SK-N-SH (cell line): ENCODE measurements around the gene PKIB. TPM values are rescaled to one million over a fixed set of nuclear protein-coding genes. Genes with fewer than 3 reads are reported as not detected.

Experiments used
- CTCF ChIA-PET: fragments of 300-600, 350-600 bp; formaldehyde crosslinking; extraction: SDS; loops from one replicate; lab custom pipeline; 2021; lab: Yijun Ruan, JAX
- POLR2A ChIA-PET: fragments of 350-600 bp; sonication (Branson Sonifier 250); formaldehyde crosslinking; extraction: SDS; loops from one replicate; lab custom pipeline; 2020; ENCODE audit warnings: antibody characterized with exemption, inconsistent platforms; lab: Yijun Ruan, JAX
- DNase-seq: peaks from one replicate; pipeline ENCODE4 v3.0.0; 2012
- H2AFZ ChIP-seq: fragments of 200-600 bp; sonication (generic); 2 replicates; pipeline ENCODE4 v1.8.1; 2016; ENCODE audit warnings: antibody characterized with exemption, mild to moderate bottlenecking, low read depth
- H3F3A ChIP-seq: fragments of 200-600 bp; sonication (generic); replicated peaks from 2 replicates; pipeline ENCODE3; 2016; ENCODE audit warnings: antibody characterized with exemption, mild to moderate bottlenecking; ENCODE audit not compliant: insufficient read depth
- H3K27ac ChIP-seq, 2 experiments: fragments of 200-500 bp in 1 of 2; fragments of 200-600 bp in 1 of 2; sonication (Bioruptor generic) in 1 of 2; sonication (generic), shearing (Covaris generic) in 1 of 2; 2 replicates each; pipeline versions ENCODE4 v1.5.1 to v1.6.1; 2014 to 2016; ENCODE audit warnings: low read depth in 2 of 2, inconsistent platforms in 1 of 2, low read length in 1 of 2, mild to moderate bottlenecking in 1 of 2, mixed read lengths in 1 of 2
- H3K27me3 ChIP-seq: fragments of 200-600 bp; sonication (generic), shearing (Covaris generic); 2 replicates; pipeline ENCODE4 v1.6.1; 2016; ENCODE audit warnings: mixed run types; ENCODE audit not compliant: insufficient read depth
- H3K36me3 ChIP-seq, 2 experiments: fragments of 200-500 bp in 1 of 2; fragments of 200-600 bp in 1 of 2; sonication (Bioruptor generic) in 1 of 2; sonication (generic) in 1 of 2; replicated peaks in 1 of 2; 2 replicates each; pipeline versions ENCODE3 to v1.5.1; 2014 to 2016; ENCODE audit warnings: low read length in 1 of 2, mild to moderate bottlenecking in 1 of 2; ENCODE audit not compliant: insufficient read depth in 2 of 2, control insufficient read depth in 1 of 2
- H3K4me1 ChIP-seq, 2 experiments: fragments of 200-500 bp in 1 of 2; fragments of 200-600 bp in 1 of 2; sonication (Bioruptor generic) in 1 of 2; sonication (generic), shearing (Covaris generic) in 1 of 2; 2 replicates each; pipeline versions ENCODE4 v1.5.1 to v1.6.1; 2014 to 2016; ENCODE audit warnings: low read depth in 1 of 2, low read length in 1 of 2, mixed run types in 1 of 2; ENCODE audit not compliant: insufficient read depth in 2 of 2, control insufficient read depth in 1 of 2
- H3K4me2 ChIP-seq: fragments of 200-600 bp; sonication (generic), shearing (Covaris generic); 2 replicates; pipeline ENCODE4 v1.6.1; 2017; ENCODE audit warnings: mixed run types
- H3K4me3 ChIP-seq, 2 experiments: fragments of 200-500 bp in 1 of 2; fragments of 200-600 bp in 1 of 2; sonication (Bioruptor generic) in 1 of 2; sonication (generic), shearing (Covaris generic) in 1 of 2; 2 replicates each; pipeline versions ENCODE4 v1.5.1 to v1.8.1; 2014 to 2016; ENCODE audit warnings: low read depth in 2 of 2, inconsistent platforms in 1 of 2, low read length in 1 of 2, mild to moderate bottlenecking in 1 of 2, mixed read lengths in 1 of 2, moderate library complexity in 1 of 2
- H3K79me2 ChIP-seq: fragments of 200-600 bp; sonication (generic); 2 replicates; pipeline ENCODE4 v1.8.1; 2017; ENCODE audit warnings: mild to moderate bottlenecking; ENCODE audit not compliant: insufficient read depth
- H3K9ac ChIP-seq: fragments of 200-600 bp; sonication (generic); 2 replicates; pipeline ENCODE4 v1.6.1; 2017; ENCODE audit warnings: mixed run types
- H3K9me2 ChIP-seq: fragments of 200-600 bp; sonication (generic); 2 replicates; pipeline ENCODE4 v1.6.1; 2017; ENCODE audit warnings: mixed run types
- H3K9me3 ChIP-seq: fragments of 200-600 bp; sonication (generic); 2 replicates; pipeline ENCODE4 v1.6.1; 2017; ENCODE audit warnings: mixed run types, mild to moderate bottlenecking, moderate library complexity
- H4K20me1 ChIP-seq: fragments of 200-600 bp; sonication (generic); 2 replicates; pipeline ENCODE4 v1.6.1; 2017; ENCODE audit warnings: mild to moderate bottlenecking, mixed run types; ENCODE audit not compliant: insufficient read depth
- CHD2 ChIP-seq: fragments of 150-350 bp; IDR thresholded peaks from 2 replicates; pipeline ENCODE4 v1.6.1; 2018; ENCODE audit warnings: low read length; ENCODE audit not compliant: partially characterized antibody
- ELF1 ChIP-seq: IDR thresholded peaks from 2 replicates; pipeline ENCODE4 v1.4.0; 2012
- EP300 ChIP-seq, 2 experiments: IDR thresholded peaks; 2 replicates each; pipeline versions ENCODE4 v1.4.0 to v1.6.1; 2012; ENCODE audit warnings: borderline replicate concordance in 1 of 2, low read depth in 1 of 2, low read length in 1 of 2
- EZH2phosphoT487 ChIP-seq: fragments of 200-600 bp; sonication (generic); IDR thresholded peaks from 2 replicates; pipeline ENCODE4 v1.6.1; 2017; ENCODE audit warnings: low read depth, mixed run types, mild to moderate bottlenecking, antibody characterized with exemption, moderate library complexity, borderline replicate concordance
- FOXM1 ChIP-seq: IDR thresholded peaks from 2 replicates; pipeline ENCODE4 v1.4.0; 2012; ENCODE audit warnings: low read depth, mild to moderate bottlenecking
- IRF3 ChIP-seq: fragments of 150-350 bp; IDR thresholded peaks from 2 replicates; pipeline ENCODE4 v1.6.1; 2016; ENCODE audit warnings: mild to moderate bottlenecking, low read depth, low read length
- MAX ChIP-seq: IDR thresholded peaks from 2 replicates; pipeline ENCODE4 v1.4.0; 2012; ENCODE audit warnings: low read depth
- MXI1 ChIP-seq: IDR thresholded peaks from 2 replicates; pipeline ENCODE4 v1.6.1; 2012; ENCODE audit warnings: mild to moderate bottlenecking, low read depth, low read length, improper control_type of control experiment
- NFIC ChIP-seq: IDR thresholded peaks from 2 replicates; pipeline ENCODE4 v1.4.0; 2012; ENCODE audit warnings: borderline replicate concordance
- NRF1 ChIP-seq: IDR thresholded peaks from 2 replicates; pipeline ENCODE4 v1.6.1; 2012; ENCODE audit warnings: low read depth, mild to moderate bottlenecking, low read length
- POLR2AphosphoS5 ChIP-seq: IDR thresholded peaks from 2 replicates; pipeline ENCODE4 v1.6.1; 2012; ENCODE audit warnings: low read depth, low read length
- RCOR1 ChIP-seq: fragments of 150-350 bp; IDR thresholded peaks from 2 replicates; pipeline ENCODE4 v1.6.1; 2017; ENCODE audit warnings: antibody characterized with exemption, low read length
- REST ChIP-seq: IDR thresholded peaks from 2 replicates; pipeline ENCODE4 v1.6.1; 2012; ENCODE audit warnings: mild to moderate bottlenecking, low read depth, low read length, moderate library complexity
- RXRA ChIP-seq: IDR thresholded peaks from 2 replicates; pipeline ENCODE4 v1.4.0; 2012; ENCODE audit warnings: low read depth, mild to moderate bottlenecking, borderline replicate concordance
- TAF1 ChIP-seq: IDR thresholded peaks from 2 replicates; pipeline ENCODE4 v1.6.1; 2012; ENCODE audit warnings: low read depth, mild to moderate bottlenecking, low read length, moderate library complexity, borderline replicate concordance
- TEAD4 ChIP-seq: IDR thresholded peaks from 2 replicates; pipeline ENCODE4 v1.4.0; 2012; ENCODE audit warnings: mild to moderate bottlenecking, borderline replicate concordance; ENCODE audit not compliant: insufficient read depth
- USF2 ChIP-seq: fragments of 150-350 bp; IDR thresholded peaks from 2 replicates; pipeline ENCODE4 v1.6.1; 2017; ENCODE audit warnings: antibody characterized with exemption, low read length, low read depth, borderline replicate concordance
- ZBTB33 ChIP-seq: IDR thresholded peaks from 2 replicates; pipeline ENCODE4 v1.4.0; 2012; ENCODE audit warnings: low read depth, borderline replicate concordance
- WGBS: methylation state at CpG from one replicate; pipeline ENCODE4 v1.1.6; 2017; ENCODE audit warnings: low lambda C conversion rate; 5-methylcytosine and 5-hydroxymethylcytosine counted together
- polyA plus RNA-seq, 3 experiments: library from polyadenylated mRNA; depleted of rRNA; stranded (reverse); fragments of >200 nt; gene quantifications; 2 replicates each; pipeline ENCODE4 v1.2.3, GENCODE V29; 2012

Gene PKIB
- polyA plus RNA-seq, 1 of the 3 experiments (the other 2 are of a cell fraction): 0.30 TPM

- H3K27ac ChIP-seq: no peak overlapping the region
- H3K9me3 ChIP-seq: no peaks in the 10 kb centered on the region
- no peak overlapping the region for H2AFZ ChIP-seq
- CTCF ChIA-PET: interaction anchor here (1.3 to 1.6 kb wide), 4 partner anchors 17 to 183 kb away, joined by 3 to 5 read pairs (median 4); no protein-coding TSS in a partner anchor
- TF ChIP-seq EZH2phosphoT487 (no peak), POLR2AphosphoS5 (no peak), FOXM1 (no peak), MAX (no peak), TEAD4 (no peak), ELF1 (no peak)
- H4K20me1 ChIP-seq: no peaks in the 10 kb centered on the region
- no peak overlapping the region for H3K4me3 ChIP-seq
- peaks cover 8% of the 10 kb centered on the region; the same call in 1 of the 2 replicates for H3K27me3 ChIP-seq
- no peak for DNase-seq
- H3K4me1 ChIP-seq: peaks cover 0 to 6% of the 10 kb centered on the region in 2 experiments; a peak in 1 of 4 replicates
- H3K36me3 ChIP-seq: no peaks in the 10 kb centered on the region
- POLR2A ChIA-PET: no interaction called here
- H3K4me2 ChIP-seq: no peak overlapping the region
- WGBS: 24% methylated on average over 3 of the region's 3 CpGs
- H3K79me2 ChIP-seq: no peaks in the 10 kb centered on the region
- no peak overlapping the region for H3K9ac ChIP-seq
- H3K9me2 ChIP-seq: no peaks in the 10 kb centered on the region
- H3F3A ChIP-seq: no peaks in the 10 kb centered on the region
These were observed 102.4 kb downstream of the PKIB start for GRCh38 chr6:122712448-122713137.

GRCh38 chr6:122713138-122713537, 102.9 kb downstream of the PKIB start:
- POLR2A ChIA-PET: no interaction called here
- Histone ChIP-seq H4K20me1 (no peaks in the 10 kb centered on the region), H3K79me2 (no peaks in the 10 kb centered on the region), H3F3A (no peaks in the 10 kb centered on the region), H2AFZ (no peak overlapping the region), H3K9me2 (no peaks in the 10 kb centered on the region), H3K27ac (no peak overlapping the region), H3K4me3 (no peak overlapping the region), H3K4me2 (no peak overlapping the region), H3K27me3 (peaks cover 8% of the 10 kb centered on the region; the same call in 1 of the 2 replicates), H3K4me1 (peaks cover 0 to 6% of the 10 kb centered on the region in 2 experiments; a peak in 1 of 4 replicates), H3K9me3 (no peaks in the 10 kb centered on the region), H3K36me3 (no peaks in the 10 kb centered on the region), H3K9ac (no peak overlapping the region)
- no peak for DNase-seq
- 67% methylated on average over 3 of the region's 3 CpGs for WGBS
- CTCF ChIA-PET: interaction anchor here (1.3 to 1.6 kb wide), 4 partner anchors 17 to 183 kb away, joined by 3 to 5 read pairs (median 4); no protein-coding TSS in a partner anchor
- TF ChIP-seq EP300 (IDR thresholded peaks at IDR 0.05; ENCODE audit: borderline replicate concordance in 1 of 2, low read depth in 1 of 2, low read length in 1 of 2) (no peak), REST (no peak), RXRA (no peak), USF2 (no peak), TEAD4 (no peak), TAF1 (no peak), RCOR1 (no peak), CHD2 (no peak), ZBTB33 (no peak), NFIC (no peak), IRF3 (no peak), NRF1 (no peak), EZH2phosphoT487 (no peak), MXI1 (no peak)
